ENCODE data around the gene DNAH14. TPM values are rescaled to one million over a fixed set of nuclear protein-coding genes. Genes with fewer than 3 reads are reported as not detected.

The DNAH14 gene
- total and polyA plus RNA-seq, 9 of the 15 experiments (the other 6 are each of a cell fraction or from before 2014, with no cell fraction given): 58.4 to 142 (median 98.4) TPM

DNA sequence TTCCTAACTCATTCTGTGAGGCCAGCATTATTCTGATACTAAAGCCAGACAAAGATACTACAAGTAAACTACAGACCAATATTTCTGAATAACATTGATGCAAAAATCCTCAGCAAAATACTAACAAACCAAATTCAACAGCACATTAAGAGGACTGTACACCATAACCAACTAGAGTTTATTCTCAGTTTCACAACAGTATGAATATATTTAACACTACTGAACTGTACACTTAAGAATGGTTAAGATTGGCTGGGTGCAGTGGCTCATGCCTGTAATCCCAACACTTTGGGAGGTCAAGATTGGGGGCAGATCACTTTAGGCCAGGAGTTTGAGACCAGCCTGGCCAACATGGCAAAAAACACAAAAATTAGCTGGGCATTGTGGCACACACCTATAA is 421.4 kb downstream of the DNAH14 start:
- no peak overlapping the region for H3K4me3 ChIP-seq
- no TSS peak for BruUV-seq (replicated peaks)
- no peaks in the 10 kb centered on the region; a peak in 2 of 5 replicates for H3K27me3 ChIP-seq (ENCODE audit: control insufficient read depth in 2 of 2, insufficient read depth in 2 of 2, low read length in 2 of 2)
- no peaks in the 10 kb centered on the region for H3K9me1 ChIP-seq (ENCODE audit: control insufficient read depth, insufficient read depth, low read length)
- CTCF ChIA-PET (ENCODE audit: low intra/inter-chr PET ratio): no interaction called here
- no peak; the same call in 2 of the 3 replicates for ATAC-seq
- H3K79me2 ChIP-seq (ENCODE audit: control insufficient read depth, insufficient read depth, low read length): no peaks in the 10 kb centered on the region
- H3K4me1 ChIP-seq (replicated peaks in 1 of 2; ENCODE audit: control insufficient read depth in 2 of 2, insufficient read depth in 2 of 2, low read length in 2 of 2): no peaks in the 10 kb centered on the region
- H4K20me1 ChIP-seq (replicated peaks; ENCODE audit: control insufficient read depth, insufficient read depth, low read length): no peaks in the 10 kb centered on the region
- no peak overlapping the region for H3K9ac ChIP-seq (ENCODE audit: insufficient read depth in 1 of 2, low read depth in 2 of 2, low read length in 2 of 2)
- POLR2A ChIA-PET: interaction anchor here (0.6 kb wide), 1 partner anchor 427 kb away, joined by 6 read pairs; no protein-coding TSS in a partner anchor
- no peak overlapping the region for H3K4me2 ChIP-seq (ENCODE audit: insufficient read depth, low read length)
- in situ Hi-C loops (cut with MboI): no loop called here
- H3K36me3 ChIP-seq (ENCODE audit: control insufficient read depth, insufficient read depth, low read length): no peaks in the 10 kb centered on the region
- no peak overlapping the region for H2AFZ ChIP-seq (ENCODE audit: low read depth, low read length)
- TF ChIP-seq ARHGAP35 (IDR thresholded peaks at IDR 0.05; ENCODE audit: partially characterized antibody): no peak
- no peak for TF ChIP-seq CEBPG (CRISPR knock-in tag; IDR thresholded peaks at IDR 0.05)
- no peak for TF ChIP-seq CEBPG (tag; conservative IDR thresholded peaks at IDR 0.05 in 1 of 2, IDR thresholded peaks at IDR 0.05 in 1 of 2)
- no peaks in the 10 kb centered on the region for H3K9me3 ChIP-seq (replicated peaks; ENCODE audit: control insufficient read depth, insufficient read depth, low read depth, low read length)
- FAIRE-seq: no peak
- intact Hi-C loops (cut with micrococcal nuclease): no loop called here
- DNase-seq (ENCODE audit: extremely low read depth in 1 of 4, low spot score in 3 of 4): no peak
- H3K27ac ChIP-seq (ENCODE audit: extremely low read depth, low read depth, low read length): no peak overlapping the region

DNA sequence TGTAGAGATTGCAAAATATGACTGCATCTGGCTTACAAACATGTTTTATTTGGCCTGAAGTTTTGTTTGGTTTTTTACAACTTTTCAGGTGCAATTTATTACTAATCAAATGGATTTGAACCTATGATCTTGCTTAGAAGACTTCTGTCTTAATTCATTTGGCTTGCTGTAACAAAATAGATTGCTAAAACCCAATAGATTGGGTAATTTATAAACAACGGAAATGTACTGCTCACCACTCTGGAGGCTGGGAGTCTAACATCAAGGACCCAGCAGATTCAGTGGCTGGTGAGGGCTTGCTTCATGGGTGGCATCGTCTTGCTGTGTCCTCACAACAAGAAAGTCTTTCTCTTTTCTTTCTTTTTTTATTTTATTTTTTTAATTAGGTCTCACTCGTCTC is 425.4 kb downstream of the DNAH14 start:
- Histone ChIP-seq H3K27ac (ENCODE audit: extremely low read depth, low read depth, low read length) (no peak overlapping the region), H3K79me2 (ENCODE audit: control insufficient read depth, insufficient read depth, low read length) (no peaks in the 10 kb centered on the region), H3K4me2 (ENCODE audit: insufficient read depth, low read length) (no peak overlapping the region), H3K9me3 (replicated peaks; ENCODE audit: control insufficient read depth, insufficient read depth, low read depth, low read length) (no peaks in the 10 kb centered on the region), H3K36me3 (ENCODE audit: control insufficient read depth, insufficient read depth, low read length) (no peaks in the 10 kb centered on the region), H3K9ac (ENCODE audit: insufficient read depth in 1 of 2, low read depth in 2 of 2, low read length in 2 of 2) (no peak overlapping the region), H2AFZ (ENCODE audit: low read depth, low read length) (no peak overlapping the region), H3K27me3 (ENCODE audit: control insufficient read depth in 2 of 2, insufficient read depth in 2 of 2, low read length in 2 of 2) (no peaks in the 10 kb centered on the region; a peak in 1 of 5 replicates), H3K9me1 (ENCODE audit: control insufficient read depth, insufficient read depth, low read length) (no peaks in the 10 kb centered on the region), H3K4me1 (replicated peaks in 1 of 2; ENCODE audit: control insufficient read depth in 2 of 2, insufficient read depth in 2 of 2, low read length in 2 of 2) (no peaks in the 10 kb centered on the region), H4K20me1 (replicated peaks; ENCODE audit: control insufficient read depth, insufficient read depth, low read length) (no peaks in the 10 kb centered on the region), H3K4me3 (no peak overlapping the region)
- intact Hi-C loops (cut with micrococcal nuclease): no loop called here
- FAIRE-seq (no peak), DNase-seq (ENCODE audit: extremely low read depth in 1 of 4, low spot score in 3 of 4) (no peak), ATAC-seq (no peak)
- 0% methylated on average over 3 of the region's 3 CpGs for WGBS (ENCODE audit: insufficient coverage, low coverage, missing lambda C conversion rate)
- no TSS peak for BruUV-seq (replicated peaks)
- CTCF ChIA-PET (ENCODE audit: low intra/inter-chr PET ratio): no interaction called here
- in situ Hi-C loops (cut with MboI): no loop called here
- POLR2A ChIA-PET: no interaction called here
- TF ChIP-seq, protein P1, sequence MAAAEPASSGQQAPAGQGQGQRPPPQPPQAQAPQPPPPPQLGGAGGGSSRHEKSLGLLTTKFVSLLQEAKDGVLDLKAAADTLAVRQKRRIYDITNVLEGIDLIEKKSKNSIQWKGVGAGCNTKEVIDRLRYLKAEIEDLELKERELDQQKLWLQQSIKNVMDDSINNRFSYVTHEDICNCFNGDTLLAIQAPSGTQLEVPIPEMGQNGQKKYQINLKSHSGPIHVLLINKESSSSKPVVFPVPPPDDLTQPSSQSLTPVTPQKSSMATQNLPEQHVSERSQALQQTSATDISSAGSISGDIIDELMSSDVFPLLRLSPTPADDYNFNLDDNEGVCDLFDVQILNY (CRISPR knock-in tag; IDR thresholded peaks at IDR 0.05): no peak
- TF ChIP-seq NFRKB (IDR thresholded peaks at IDR 0.05; ENCODE audit: low read depth) (no peak), RBM15 (IDR thresholded peaks at IDR 0.05; ENCODE audit: insufficient read depth, low read length) (no peak), MTA2 (IDR thresholded peaks at IDR 0.05; ENCODE audit: low read depth) (no peak), ZNF408 (CRISPR knock-in tag; IDR thresholded peaks at IDR 0.05; ENCODE audit: low read depth) (no peak)

All from K562 (cell line).